Memory B cell (primary cell): ENCODE measurements around the gene NUTF2.

ENCODE experiments used
- ATAC-seq: fragments of 150-1000 bp; cut with Tn5 transposase; 2 replicates; pipeline ENCODE4 v1.10.0; 2021; ENCODE audit warnings: low read depth, mild to moderate bottlenecking, moderate library complexity
- DNase-seq, 2 donors: peaks; one replicate each; pipeline ENCODE4 v3.0.0; 2022; ENCODE audit warnings: low spot score in 2 of 2
- H3K27ac Mint-ChIP-seq: one replicate; pipeline ENCODE4 v1.8.0; 2022; ENCODE audit warnings: mild to moderate bottlenecking, moderate library complexity, mixed read lengths
- H3K27me3 Mint-ChIP-seq: one replicate; pipeline ENCODE4 v1.8.0; 2022; ENCODE audit warnings: mixed read lengths
- H3K36me3 Mint-ChIP-seq: one replicate; pipeline ENCODE4 v1.8.0; 2022; ENCODE audit warnings: mild to moderate bottlenecking, mixed read lengths
- H3K4me1 Mint-ChIP-seq: one replicate; pipeline ENCODE4 v1.8.0; 2022; ENCODE audit warnings: mixed read lengths
- H3K4me3 Mint-ChIP-seq: one replicate; pipeline ENCODE4 v1.8.0; 2022; ENCODE audit warnings: mild to moderate bottlenecking, moderate library complexity, mixed read lengths
- H3K9me3 Mint-ChIP-seq: one replicate; pipeline ENCODE4 v1.8.0; 2022; ENCODE audit warnings: mixed read lengths

Gene NUTF2

DNA sequence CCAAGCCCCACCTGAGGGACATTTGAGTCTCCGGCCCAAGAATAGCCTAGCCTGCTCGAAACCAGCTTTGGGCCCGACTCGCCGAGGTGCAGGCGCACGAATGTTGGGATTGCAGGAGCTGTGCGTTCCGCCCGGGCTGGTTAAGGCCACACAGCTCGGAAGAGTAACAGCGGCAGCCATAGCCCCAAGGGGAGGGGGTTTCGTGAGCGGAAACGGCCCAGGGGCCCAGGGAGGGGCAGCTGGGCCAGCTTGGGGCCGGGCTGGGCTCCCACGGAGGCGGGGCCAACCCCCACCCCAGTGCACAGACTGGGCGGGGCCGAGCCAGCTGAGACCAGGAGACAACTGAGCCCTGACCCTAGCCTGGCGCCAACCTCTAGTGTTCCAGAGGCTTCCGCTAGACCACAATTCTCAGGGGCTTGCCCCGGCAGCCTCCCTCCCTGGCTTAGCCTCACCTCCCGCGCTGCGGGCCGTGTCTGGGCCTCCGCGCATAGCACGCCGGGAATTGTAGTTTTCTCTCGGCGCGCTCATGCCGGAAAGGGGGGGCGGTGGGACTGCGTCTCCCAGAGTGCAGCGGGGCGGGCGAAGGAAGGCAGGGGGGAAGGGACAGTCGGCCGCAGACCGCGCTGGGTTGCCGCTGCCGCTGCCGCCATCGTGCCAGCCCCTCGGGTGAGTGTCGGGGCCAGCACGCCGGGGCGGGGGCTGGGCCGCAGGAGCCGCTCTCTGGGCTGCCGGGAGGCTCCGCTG is at the start of gene NUTF2:
Gene NUTF2 (plus strand): TSS at position 614 of the 744 bp plus-strand sequence. CDS start 18,198 bp downstream, outside the sequence.
- DNase-seq, result peak; percentile 95 to 97
- H3K27me3 Mint-ChIP-seq, result no peaks in the 10 kb centered on the region
- peak within 1 kb of the TSS; percentile 90 for H3K4me3 Mint-ChIP-seq
- H3K4me1 Mint-ChIP-seq, result peaks cover 25% of the 10 kb centered on the region
- ATAC-seq, result peak; percentile 67
- H3K27ac Mint-ChIP-seq, result peak within 1 kb of the TSS; percentile 88
- H3K9me3 Mint-ChIP-seq, result no peaks in the 10 kb centered on the region
- H3K36me3 Mint-ChIP-seq, result no peaks in the 10 kb centered on the region

DNA sequence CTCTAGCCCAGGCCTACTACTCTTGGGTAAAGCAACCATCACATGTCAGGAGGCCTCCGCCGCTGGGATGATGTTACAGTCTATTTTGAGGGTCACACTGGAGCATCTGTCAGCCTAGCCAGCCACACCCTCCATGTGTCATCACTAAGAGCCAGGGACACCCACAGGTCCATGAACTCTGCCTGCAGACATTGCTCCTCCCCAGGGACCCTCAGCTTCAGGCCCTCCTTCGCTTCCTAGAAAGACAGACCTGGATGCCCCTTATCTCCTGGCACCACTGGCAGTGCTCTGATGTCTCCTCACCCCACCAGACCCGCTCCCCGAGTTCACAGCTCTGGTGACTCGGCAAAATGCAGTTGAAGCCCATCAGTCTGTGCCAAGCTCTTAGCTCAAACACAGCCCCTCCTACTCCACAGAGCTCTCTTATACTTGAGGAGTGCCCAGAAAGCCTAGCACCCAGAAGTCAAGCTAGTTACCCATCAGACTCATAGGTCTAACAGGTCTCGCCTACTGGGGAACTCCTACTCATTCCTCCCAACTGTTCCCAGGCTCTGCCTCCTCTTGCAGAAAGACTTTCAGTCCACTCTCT is 46.3 kb upstream of the NUTF2 start:
- ATAC-seq (no peak), DNase-seq (no peak)
- H3K9me3 Mint-ChIP-seq, result no peaks in the 10 kb centered on the region
- H3K4me1 Mint-ChIP-seq, result peaks cover 45% of the 10 kb centered on the region
- H3K4me3 Mint-ChIP-seq, result no peak overlapping the region
- no peak overlapping the region for H3K27ac Mint-ChIP-seq
- peaks cover 11% of the 10 kb centered on the region for H3K36me3 Mint-ChIP-seq
- no peaks in the 10 kb centered on the region for H3K27me3 Mint-ChIP-seq

DNA sequence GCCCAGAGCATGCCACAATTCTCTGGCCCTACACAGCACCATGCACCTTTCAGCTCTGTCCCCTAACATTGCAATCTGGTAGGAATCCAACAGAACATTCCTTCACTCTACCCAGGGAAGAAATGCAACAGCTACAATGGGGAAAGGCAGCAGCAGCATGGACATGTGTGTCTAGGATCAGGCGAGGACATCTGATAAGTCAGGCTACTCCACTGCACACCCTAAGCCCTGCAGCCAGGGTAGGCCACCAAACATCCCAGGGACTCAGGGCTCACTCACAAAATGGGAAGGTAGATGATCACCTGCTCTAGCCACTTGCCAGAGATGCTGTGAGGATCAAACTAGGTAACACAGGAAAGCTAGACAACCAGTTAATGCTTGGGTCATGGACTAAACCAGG is 45.5 kb upstream of the NUTF2 start:
- Mint-ChIP-seq H3K9me3 (no peaks in the 10 kb centered on the region), H3K36me3 (peaks cover 11% of the 10 kb centered on the region), H3K27ac (peak overlapping the region; percentile 31), H3K27me3 (no peaks in the 10 kb centered on the region), H3K4me1 (peaks cover 46% of the 10 kb centered on the region), H3K4me3 (peak overlapping the region; percentile 3)
- ATAC-seq, result no peak
- DNase-seq, result no peak

DNA sequence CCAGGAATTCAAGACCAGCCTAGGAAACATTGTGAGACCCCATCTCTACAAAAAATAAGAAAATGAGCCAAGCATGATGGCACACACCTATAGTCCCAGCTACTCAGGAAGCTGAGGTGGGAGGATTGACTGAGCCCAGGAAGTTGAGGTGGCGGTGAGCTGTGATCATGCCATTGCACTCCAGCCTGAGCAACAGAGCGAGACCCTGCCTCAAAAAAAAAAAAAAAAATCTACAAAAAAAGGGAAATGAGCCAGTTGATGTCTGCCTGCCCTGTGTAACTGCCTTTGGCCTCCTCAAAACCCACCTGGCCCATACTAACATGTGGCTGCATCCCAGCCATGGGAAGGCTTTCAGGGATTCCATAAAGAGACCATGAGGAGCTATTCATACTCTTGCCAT is 44.9 kb upstream of the NUTF2 start:
- Mint-ChIP-seq H3K36me3 (peaks cover 11% of the 10 kb centered on the region), H3K27me3 (no peaks in the 10 kb centered on the region), H3K9me3 (no peaks in the 10 kb centered on the region), H3K4me3 (peak overlapping the region; percentile 52), H3K4me1 (peaks cover 40% of the 10 kb centered on the region), H3K27ac (peak overlapping the region; percentile 31)
- peak; percentile 34 for ATAC-seq
- peak; percentile 37 to 62 for DNase-seq

DNA sequence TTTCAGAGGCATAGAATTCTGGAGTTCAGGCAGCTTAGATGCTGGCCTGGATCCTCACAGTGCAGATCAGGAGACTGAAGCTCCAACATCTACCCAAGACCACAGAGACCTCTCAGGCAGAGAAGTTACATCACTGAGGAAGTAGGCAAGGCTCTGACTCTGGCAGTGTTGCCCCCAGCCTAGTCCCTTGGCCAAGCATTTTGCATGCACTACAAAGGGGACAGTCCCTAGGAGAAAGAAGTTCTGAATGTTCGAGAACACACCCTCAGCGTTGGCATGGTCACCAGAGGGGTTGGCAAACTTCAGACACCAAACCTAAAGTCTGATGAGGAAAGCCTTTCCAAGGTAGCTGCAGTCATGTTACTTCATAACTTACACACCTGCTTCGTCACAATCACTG is 42.8 kb upstream of the NUTF2 start:
- H3K36me3 Mint-ChIP-seq, result peaks cover 8% of the 10 kb centered on the region
- peak; percentile 22 to 32 for DNase-seq
- peak; percentile 12 for ATAC-seq
- H3K27ac Mint-ChIP-seq, result peak overlapping the region; percentile 84
- H3K4me1 Mint-ChIP-seq, result peaks cover 40% of the 10 kb centered on the region
- no peaks in the 10 kb centered on the region for H3K27me3 Mint-ChIP-seq
- no peaks in the 10 kb centered on the region for H3K9me3 Mint-ChIP-seq
- H3K4me3 Mint-ChIP-seq, result peak overlapping the region; percentile 69

DNA sequence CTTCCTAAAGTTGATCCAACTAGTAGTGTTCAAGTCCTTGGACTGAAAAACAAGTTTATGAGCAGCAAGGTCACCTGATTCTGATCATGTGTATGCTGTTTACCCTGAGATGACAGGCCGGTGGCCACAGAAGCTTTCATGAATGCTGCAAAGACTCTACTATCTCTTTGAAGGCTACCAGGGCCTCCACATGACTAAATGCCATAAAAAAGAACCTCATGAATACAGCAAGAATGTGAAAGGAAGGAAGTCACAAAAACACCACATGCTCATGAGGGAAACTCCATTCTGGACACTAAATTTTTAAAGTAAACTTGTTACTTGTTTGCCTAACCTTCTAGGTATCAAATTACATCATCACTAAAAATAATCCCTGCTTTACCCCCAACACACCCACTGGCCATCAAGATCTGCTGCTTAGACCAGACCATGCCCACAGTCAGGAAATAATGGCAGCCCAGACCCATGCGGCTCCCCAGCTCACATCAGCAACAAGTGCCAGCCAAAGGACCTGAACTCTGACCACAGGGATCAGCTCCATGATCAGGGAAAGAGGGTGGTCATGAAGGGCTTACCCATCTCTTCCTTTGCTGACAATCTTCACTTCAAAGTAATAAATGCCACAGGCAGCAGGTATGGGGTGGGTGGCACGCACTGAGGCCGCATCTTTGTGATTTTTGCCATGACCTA is 41.7 kb upstream of the NUTF2 start:
- DNase-seq (no peak), ATAC-seq (no peak)
- no peaks in the 10 kb centered on the region for H3K27me3 Mint-ChIP-seq
- peaks cover 36% of the 10 kb centered on the region for H3K4me1 Mint-ChIP-seq
- H3K4me3 Mint-ChIP-seq, result peak overlapping the region; percentile 88
- H3K27ac Mint-ChIP-seq, result peak overlapping the region; percentile 86
- peaks cover 4% of the 10 kb centered on the region for H3K36me3 Mint-ChIP-seq
- no peaks in the 10 kb centered on the region for H3K9me3 Mint-ChIP-seq

DNA sequence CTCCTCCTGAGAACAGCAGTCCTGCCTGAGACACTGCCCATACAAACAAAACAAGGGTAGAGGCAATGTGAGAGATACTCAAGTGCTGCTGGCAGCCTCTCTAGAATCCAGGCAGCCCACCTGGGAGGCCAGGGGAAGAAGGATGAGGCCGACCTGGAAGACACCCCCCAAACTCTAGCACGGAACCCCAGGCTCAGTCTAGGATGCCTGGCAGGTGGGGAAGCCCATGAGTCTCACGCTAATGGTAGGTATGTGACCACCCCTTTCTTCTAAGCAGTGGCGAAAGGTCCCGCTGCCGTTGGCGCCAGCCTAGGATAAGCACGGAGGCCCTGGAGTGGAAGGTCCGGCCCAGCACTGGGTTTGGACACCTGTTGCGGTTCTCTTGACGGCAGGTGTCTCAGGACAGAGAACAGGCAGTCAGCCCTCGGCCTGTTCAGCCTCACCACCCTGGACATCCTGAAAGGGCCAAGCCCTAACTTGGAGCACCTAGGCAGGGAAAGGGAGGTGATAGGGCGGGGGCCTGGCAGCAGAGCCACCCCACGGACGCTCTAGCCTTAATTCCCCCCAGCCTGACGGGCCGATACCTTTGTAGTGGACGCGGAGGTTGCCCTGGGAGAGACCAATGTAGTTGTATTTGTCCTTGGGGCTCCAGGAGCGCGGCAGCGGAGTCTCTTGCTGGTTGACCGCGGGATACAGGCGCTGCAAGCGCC is 40.9 kb upstream of the NUTF2 start:
- no peak for ATAC-seq
- H3K9me3 Mint-ChIP-seq, result no peaks in the 10 kb centered on the region

DNA sequence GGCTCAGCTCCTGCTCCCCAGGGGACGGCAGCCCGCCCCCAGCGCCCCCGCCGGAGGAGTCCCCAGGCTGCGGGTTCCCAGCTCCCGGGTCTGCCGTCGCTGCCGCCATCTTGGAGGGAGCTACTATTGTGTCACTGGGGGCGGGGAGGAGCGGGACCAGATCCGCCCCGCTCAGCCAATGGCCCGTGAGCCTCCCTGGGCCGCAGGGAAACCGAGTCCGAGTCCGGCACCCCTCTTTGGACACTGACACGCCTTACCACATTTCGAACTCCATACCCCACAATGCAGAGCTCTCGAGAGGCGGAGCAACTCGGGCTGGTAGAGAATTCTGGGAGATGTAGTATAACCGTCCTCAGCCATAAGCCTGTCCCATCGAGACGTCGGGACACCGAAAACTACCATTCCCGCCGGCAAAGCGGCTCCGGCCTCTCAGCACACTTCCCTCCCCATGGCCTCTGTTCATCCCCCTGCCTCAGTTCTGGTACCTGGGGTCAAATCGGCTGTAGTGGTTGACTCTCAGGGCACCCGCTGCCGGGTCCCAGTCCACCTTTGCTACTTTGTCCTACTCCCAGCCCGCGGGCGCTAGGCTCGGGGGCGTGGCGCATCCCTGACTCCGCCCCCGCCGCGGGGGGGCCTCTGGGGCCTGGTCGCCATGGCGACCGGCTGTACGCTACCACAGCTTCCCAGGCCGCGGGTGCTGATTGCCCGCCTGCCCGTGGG is 40.1 kb upstream of the NUTF2 start, which contains the start of the genes RANBP10 and TSNAXIP1:
Gene RANBP10 (minus strand): TSS at position 133 of the 720 bp plus-strand sequence. CDS start 24 bp downstream, at position 109.
Gene TSNAXIP1 (plus strand): TSS at position 462 of the 720 bp plus-strand sequence. CDS start 261 bp downstream, outside the sequence.
- DNase-seq, result peak; percentile 88 to 93
- peak within 1 kb of the TSS; percentile 88 for H3K4me3 Mint-ChIP-seq
- peak; percentile 83 for ATAC-seq
- no peaks in the 10 kb centered on the region for H3K27me3 Mint-ChIP-seq
- H3K9me3 Mint-ChIP-seq, result no peaks in the 10 kb centered on the region
- H3K27ac Mint-ChIP-seq, result peak within 1 kb of the TSS; percentile 86
- peaks cover 4% of the 10 kb centered on the region for H3K36me3 Mint-ChIP-seq
- peaks cover 26% of the 10 kb centered on the region for H3K4me1 Mint-ChIP-seq

More for the DNA sequence above, 40.9 kb upstream of the NUTF2 start:
- peak overlapping the region; percentile 88 for H3K4me3 Mint-ChIP-seq
- no peak for DNase-seq
- no peaks in the 10 kb centered on the region for H3K27me3 Mint-ChIP-seq
- peaks cover 31% of the 10 kb centered on the region for H3K4me1 Mint-ChIP-seq
- peak overlapping the region; percentile 86 for H3K27ac Mint-ChIP-seq
- H3K36me3 Mint-ChIP-seq, result peaks cover 4% of the 10 kb centered on the region

DNA sequence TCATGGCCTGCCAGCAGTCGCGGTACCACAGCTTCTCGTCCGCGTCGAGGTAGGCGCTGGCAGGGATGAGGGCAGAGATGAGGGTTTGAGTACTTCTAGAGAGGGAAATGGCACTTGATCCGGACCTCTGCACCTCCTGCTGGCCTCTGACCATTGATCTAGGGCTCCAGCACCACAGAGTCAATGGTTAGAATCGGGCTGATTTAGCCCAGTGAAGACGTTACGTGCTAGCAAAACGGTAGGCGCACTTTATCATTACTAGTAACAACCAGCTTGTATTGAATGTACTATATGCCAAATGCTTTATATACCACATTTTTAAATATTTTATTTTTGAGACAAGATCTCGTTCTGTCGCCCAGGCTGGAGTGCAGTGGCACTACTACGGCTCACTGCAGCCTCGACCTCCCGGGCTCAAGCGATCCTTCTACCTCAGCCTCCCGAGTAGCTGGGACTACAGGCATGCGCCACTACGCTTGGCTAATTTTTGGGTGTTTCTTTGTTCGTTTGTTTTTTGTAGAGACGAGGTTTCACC is 39.5 kb upstream of the NUTF2 start:
- peak overlapping the region; percentile 86 for H3K27ac Mint-ChIP-seq
- peaks cover 20% of the 10 kb centered on the region for H3K4me1 Mint-ChIP-seq
- H3K4me3 Mint-ChIP-seq, result peak overlapping the region; percentile 88
- no peaks in the 10 kb centered on the region for H3K27me3 Mint-ChIP-seq
- ATAC-seq, result no peak
- peaks cover 4% of the 10 kb centered on the region for H3K36me3 Mint-ChIP-seq
- DNase-seq, result no peak
- no peaks in the 10 kb centered on the region for H3K9me3 Mint-ChIP-seq

DNA sequence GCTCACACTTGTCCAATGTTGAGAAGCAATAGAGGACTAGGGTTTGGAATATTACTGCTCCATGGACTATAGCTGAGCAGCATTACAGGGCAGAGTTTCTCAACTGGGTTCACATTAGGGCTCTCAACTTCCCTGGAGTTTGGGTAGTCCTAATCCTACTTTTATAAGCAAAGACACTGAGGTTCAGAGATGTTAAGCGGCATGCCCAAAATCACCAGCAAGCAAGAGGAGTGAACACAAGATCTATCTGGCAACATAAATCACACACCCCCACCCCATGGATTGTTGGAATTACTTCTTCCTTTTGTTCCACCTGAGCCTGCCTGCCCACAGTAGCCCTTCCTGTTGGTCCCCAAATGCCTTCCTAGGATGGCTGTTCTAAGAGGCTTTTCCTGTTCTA is 34.8 kb upstream of the NUTF2 start:
- DNase-seq (no peak), ATAC-seq (no peak)
- H3K4me1 Mint-ChIP-seq, result peaks cover 7% of the 10 kb centered on the region
- H3K9me3 Mint-ChIP-seq, result no peaks in the 10 kb centered on the region
- no peaks in the 10 kb centered on the region for H3K27me3 Mint-ChIP-seq
- no peaks in the 10 kb centered on the region for H3K36me3 Mint-ChIP-seq
- H3K4me3 Mint-ChIP-seq, result no peak overlapping the region
- H3K27ac Mint-ChIP-seq, result no peak overlapping the region

DNA sequence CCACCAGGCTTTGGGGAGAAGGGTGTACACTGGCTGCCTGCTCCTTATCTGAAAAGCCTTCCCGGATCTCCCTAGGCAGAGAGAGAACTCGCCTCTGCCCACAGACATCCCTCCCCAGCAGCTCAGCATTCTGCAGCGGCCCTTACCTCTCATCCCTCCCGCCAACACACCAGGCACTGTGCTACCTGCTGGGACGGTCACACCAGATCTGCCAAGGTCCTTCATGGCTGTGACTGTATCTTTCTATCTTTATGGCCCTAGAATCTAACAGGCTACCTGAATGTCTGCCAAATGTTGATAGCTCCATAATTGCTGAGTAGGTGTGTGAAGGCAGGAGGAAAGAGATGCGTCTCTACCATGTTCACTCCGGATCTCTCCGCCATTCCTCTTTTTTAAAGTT is 32.2 kb upstream of the NUTF2 start:
- no peak overlapping the region for H3K27ac Mint-ChIP-seq
- no peak for DNase-seq
- peaks cover 4% of the 10 kb centered on the region for H3K4me1 Mint-ChIP-seq
- no peaks in the 10 kb centered on the region for H3K36me3 Mint-ChIP-seq
- no peaks in the 10 kb centered on the region for H3K9me3 Mint-ChIP-seq
- H3K27me3 Mint-ChIP-seq, result no peaks in the 10 kb centered on the region
- ATAC-seq, result no peak
- H3K4me3 Mint-ChIP-seq, result no peak overlapping the region

DNA sequence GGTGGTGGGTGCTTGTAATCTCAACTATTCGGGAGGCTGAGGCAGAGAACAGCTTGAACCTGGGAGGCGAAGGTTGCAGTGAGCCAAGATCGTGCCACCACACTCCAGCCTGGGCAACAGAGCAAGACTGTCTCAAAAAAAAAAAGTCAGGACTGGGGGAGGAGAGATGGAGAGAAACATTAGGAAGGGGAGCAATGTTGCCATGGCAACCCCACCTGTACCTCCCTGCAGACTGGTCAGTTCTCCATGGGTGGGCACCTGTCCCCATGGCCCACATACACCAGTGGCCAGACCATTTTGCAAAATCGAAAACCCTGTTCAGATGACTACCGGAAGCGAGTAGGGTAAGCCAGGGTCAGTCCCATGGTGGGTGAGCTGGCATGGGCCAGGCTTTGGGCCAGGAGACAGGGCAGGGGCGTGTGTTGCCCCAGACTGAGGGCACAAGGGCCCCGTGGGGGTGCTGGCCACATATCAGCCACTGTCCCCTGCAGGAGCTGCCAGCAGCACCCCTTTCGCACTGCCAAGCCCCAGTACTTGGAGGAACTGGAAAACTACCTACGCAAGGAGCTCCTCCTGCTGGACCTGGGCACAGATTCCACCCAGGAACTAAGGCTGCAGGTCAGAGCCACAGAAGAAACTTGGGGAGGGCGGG is 26.0 kb upstream of the NUTF2 start:
- ATAC-seq, result no peak
- Mint-ChIP-seq H3K27me3 (no peaks in the 10 kb centered on the region), H3K9me3 (no peaks in the 10 kb centered on the region), H3K4me1 (peaks cover 6% of the 10 kb centered on the region), H3K36me3 (no peaks in the 10 kb centered on the region), H3K27ac (no peak overlapping the region), H3K4me3 (no peak overlapping the region)
- no peak for DNase-seq
